OCI-M2 (cell line): Measurements from ENCODE around the gene CDH13.

Source experiments
- DNase-seq: peaks from one replicate; lab custom pipeline; 2025; ENCODE audit not compliant: unreplicated experiment; lab: John Stamatoyannopoulos, UW

Gene CDH13

GRCh38 chr16:83727751-83728352, 1101.1 kb downstream of the CDH13 start:
- DNase-seq: no peak

- no peak for DNase-seq
Measured at GRCh38 chr16:83728492-83728891, 1101.7 kb downstream of the CDH13 start.

GRCh38 chr16:83730812-83731211, 1104.0 kb downstream of the CDH13 start:
- DNase-seq: no peak

- no peak for DNase-seq
Measured at GRCh38 chr16:83732536-83732935, 1105.8 kb downstream of the CDH13 start.

GRCh38 chr16:83733301-83733700, 1106.5 kb downstream of the CDH13 start:
- DNase-seq: no peak

GRCh38 chr16:83734136-83734535, 1107.4 kb downstream of the CDH13 start:
- no peak for DNase-seq

- no peak for DNase-seq
Measured at GRCh38 chr16:83737729-83738354, 1111.1 kb downstream of the CDH13 start.

GRCh38 chr16:83738923-83739503, 1112.2 kb downstream of the CDH13 start:
- DNase-seq: no peak

- no peak for DNase-seq
Measured at GRCh38 chr16:83742124-83742899, 1115.5 kb downstream of the CDH13 start.

- DNase-seq: no peak
Measured at GRCh38 chr16:83743241-83743640, 1116.5 kb downstream of the CDH13 start.

GRCh38 chr16:83743720-83744119, 1117.0 kb downstream of the CDH13 start:
- DNase-seq: no peak

- no peak for DNase-seq
Measured at GRCh38 chr16:83744441-83744981, 1117.7 kb downstream of the CDH13 start.

GRCh38 chr16:83746611-83747010, 1119.8 kb downstream of the CDH13 start:
- no peak for DNase-seq

GRCh38 chr16:83747936-83748335, 1121.2 kb downstream of the CDH13 start:
- no peak for DNase-seq

- no peak for DNase-seq
Measured at GRCh38 chr16:83755391-83755790, 1128.6 kb downstream of the CDH13 start.

- DNase-seq: no peak
Measured at GRCh38 chr16:83762141-83762991, 1135.6 kb downstream of the CDH13 start.

- no peak for DNase-seq
Measured at GRCh38 chr16:83762992-83763358, 1136.2 kb downstream of the CDH13 start.

GRCh38 chr16:83768986-83769385, 1142.2 kb downstream of the CDH13 start:
- DNase-seq: no peak

GRCh38 chr16:83769397-83770008, 1142.7 kb downstream of the CDH13 start:
- no peak for DNase-seq

- no peak for DNase-seq
Measured at GRCh38 chr16:83771306-83771942, 1144.7 kb downstream of the CDH13 start.
